Transverse colon (tissue), 3 donors: Measurements from ENCODE around the gene P4HTM.

ENCODE experiments used
- CTCF ChIP-seq, 5 experiments: fragments of 200-600 bp in 3 of 5; fragments of 450-650 bp in 2 of 5; sonication (generic) in 3 of 5; IDR thresholded peaks; 1 replicate in 2 of 5; 2 replicates in 3 of 5; pipeline ENCODE4 v1.5.1; 2016 to 2017; ENCODE audit warnings: antibody characterized with exemption in 5 of 5, inconsistent platforms in 3 of 5, mild to moderate bottlenecking in 2 of 5, moderate library complexity in 1 of 5
- EP300 ChIP-seq: sonication (generic); formaldehyde crosslinking; IDR thresholded peaks from one replicate; pipeline ENCODE4 v1.6.1; 2017; ENCODE audit warnings: antibody characterized with exemption, low read depth

- TF ChIP-seq EP300 (no peak), CTCF (IDR thresholded peaks at IDR 0.05) (no peak)
Measured at GRCh38 chr3:48960841-48961413, 29.1 kb upstream of the P4HTM start.
